ENCODE data around the gene PPP2R5C. TPM values are rescaled to one million over a fixed set of nuclear protein-coding genes. Genes with fewer than 3 reads are reported as not detected.

PPP2R5C gene
- total RNA-seq, 1 experiment from 2014 or later, result 89.9 TPM

- H3K36me3 Mint-ChIP-seq, result no peaks in the 10 kb centered on the region; the same call in 1 of the 2 replicates
- no peaks in the 10 kb centered on the region for H3K4me1 Mint-ChIP-seq
- no peaks in the 10 kb centered on the region for H3K27me3 Mint-ChIP-seq (ENCODE audit: low read depth)
- H3K9me3 Mint-ChIP-seq, result no peaks in the 10 kb centered on the region
- TF ChIP-seq ZNF138 (CRISPR knock-in tag; conservative IDR thresholded peaks at IDR 0.05) (no peak), RELA (CRISPR knock-in tag; IDR thresholded peaks at IDR 0.05; ENCODE audit: borderline replicate concordance) (no peak), IRF2 (CRISPR knock-in tag; IDR thresholded peaks at IDR 0.05; ENCODE audit: borderline replicate concordance, low read depth) (no peak), GABPB1 (CRISPR knock-in tag; IDR thresholded peaks at IDR 0.05) (no peak), FOXP1 (CRISPR knock-in tag; IDR thresholded peaks at IDR 0.05; ENCODE audit: borderline replicate concordance) (no peak), ZNF281 (CRISPR knock-in tag; IDR thresholded peaks at IDR 0.05) (no peak), ATF2 (CRISPR knock-in tag; IDR thresholded peaks at IDR 0.05; ENCODE audit: borderline replicate concordance, low read depth) (no peak), ZNF423 (CRISPR knock-in tag; IDR thresholded peaks at IDR 0.05) (no peak), NFATC4 (CRISPR knock-in tag; IDR thresholded peaks at IDR 0.05) (no peak), SOX15 (CRISPR knock-in tag; IDR thresholded peaks at IDR 0.05) (no peak), MYBL2 (CRISPR knock-in tag; IDR thresholded peaks at IDR 0.05) (no peak)
- TF ChIP-seq, protein P1, sequence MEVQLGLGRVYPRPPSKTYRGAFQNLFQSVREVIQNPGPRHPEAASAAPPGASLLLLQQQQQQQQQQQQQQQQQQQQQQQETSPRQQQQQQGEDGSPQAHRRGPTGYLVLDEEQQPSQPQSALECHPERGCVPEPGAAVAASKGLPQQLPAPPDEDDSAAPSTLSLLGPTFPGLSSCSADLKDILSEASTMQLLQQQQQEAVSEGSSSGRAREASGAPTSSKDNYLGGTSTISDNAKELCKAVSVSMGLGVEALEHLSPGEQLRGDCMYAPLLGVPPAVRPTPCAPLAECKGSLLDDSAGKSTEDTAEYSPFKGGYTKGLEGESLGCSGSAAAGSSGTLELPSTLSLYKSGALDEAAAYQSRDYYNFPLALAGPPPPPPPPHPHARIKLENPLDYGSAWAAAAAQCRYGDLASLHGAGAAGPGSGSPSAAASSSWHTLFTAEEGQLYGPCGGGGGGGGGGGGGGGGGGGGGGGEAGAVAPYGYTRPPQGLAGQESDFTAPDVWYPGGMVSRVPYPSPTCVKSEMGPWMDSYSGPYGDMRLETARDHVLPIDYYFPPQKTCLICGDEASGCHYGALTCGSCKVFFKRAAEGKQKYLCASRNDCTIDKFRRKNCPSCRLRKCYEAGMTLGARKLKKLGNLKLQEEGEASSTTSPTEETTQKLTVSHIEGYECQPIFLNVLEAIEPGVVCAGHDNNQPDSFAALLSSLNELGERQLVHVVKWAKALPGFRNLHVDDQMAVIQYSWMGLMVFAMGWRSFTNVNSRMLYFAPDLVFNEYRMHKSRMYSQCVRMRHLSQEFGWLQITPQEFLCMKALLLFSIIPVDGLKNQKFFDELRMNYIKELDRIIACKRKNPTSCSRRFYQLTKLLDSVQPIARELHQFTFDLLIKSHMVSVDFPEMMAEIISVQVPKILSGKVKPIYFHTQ (CRISPR knock-in tag; IDR thresholded peaks at IDR 0.05), result no peak
- TF ChIP-seq, protein P2, sequence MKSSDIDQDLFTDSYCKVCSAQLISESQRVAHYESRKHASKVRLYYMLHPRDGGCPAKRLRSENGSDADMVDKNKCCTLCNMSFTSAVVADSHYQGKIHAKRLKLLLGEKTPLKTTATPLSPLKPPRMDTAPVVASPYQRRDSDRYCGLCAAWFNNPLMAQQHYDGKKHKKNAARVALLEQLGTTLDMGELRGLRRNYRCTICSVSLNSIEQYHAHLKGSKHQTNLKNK (CRISPR knock-in tag; IDR thresholded peaks at IDR 0.05), result no peak
- TF ChIP-seq, protein P3, sequence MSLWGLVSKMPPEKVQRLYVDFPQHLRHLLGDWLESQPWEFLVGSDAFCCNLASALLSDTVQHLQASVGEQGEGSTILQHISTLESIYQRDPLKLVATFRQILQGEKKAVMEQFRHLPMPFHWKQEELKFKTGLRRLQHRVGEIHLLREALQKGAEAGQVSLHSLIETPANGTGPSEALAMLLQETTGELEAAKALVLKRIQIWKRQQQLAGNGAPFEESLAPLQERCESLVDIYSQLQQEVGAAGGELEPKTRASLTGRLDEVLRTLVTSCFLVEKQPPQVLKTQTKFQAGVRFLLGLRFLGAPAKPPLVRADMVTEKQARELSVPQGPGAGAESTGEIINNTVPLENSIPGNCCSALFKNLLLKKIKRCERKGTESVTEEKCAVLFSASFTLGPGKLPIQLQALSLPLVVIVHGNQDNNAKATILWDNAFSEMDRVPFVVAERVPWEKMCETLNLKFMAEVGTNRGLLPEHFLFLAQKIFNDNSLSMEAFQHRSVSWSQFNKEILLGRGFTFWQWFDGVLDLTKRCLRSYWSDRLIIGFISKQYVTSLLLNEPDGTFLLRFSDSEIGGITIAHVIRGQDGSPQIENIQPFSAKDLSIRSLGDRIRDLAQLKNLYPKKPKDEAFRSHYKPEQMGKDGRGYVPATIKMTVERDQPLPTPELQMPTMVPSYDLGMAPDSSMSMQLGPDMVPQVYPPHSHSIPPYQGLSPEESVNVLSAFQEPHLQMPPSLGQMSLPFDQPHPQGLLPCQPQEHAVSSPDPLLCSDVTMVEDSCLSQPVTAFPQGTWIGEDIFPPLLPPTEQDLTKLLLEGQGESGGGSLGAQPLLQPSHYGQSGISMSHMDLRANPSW (CRISPR knock-in tag; conservative IDR thresholded peaks at IDR 0.05; ENCODE audit: low read depth), result no peak
- H3K4me3 Mint-ChIP-seq, result no peak overlapping the region
- H3K27ac Mint-ChIP-seq, result no peak overlapping the region
- no peak for DNase-seq (ENCODE audit: low spot score)
- no peak for ATAC-seq
- ChIA-PET POLR2A (no interaction called here), CTCF (interaction anchor here (0.6 kb wide), 1 partner anchor 96 kb away, joined by 4 read pairs; no protein-coding TSS in a partner anchor)
These were observed 106.3 kb downstream of the PPP2R5C start for GRCh38 chr14:101867854-101868253.

DNA sequence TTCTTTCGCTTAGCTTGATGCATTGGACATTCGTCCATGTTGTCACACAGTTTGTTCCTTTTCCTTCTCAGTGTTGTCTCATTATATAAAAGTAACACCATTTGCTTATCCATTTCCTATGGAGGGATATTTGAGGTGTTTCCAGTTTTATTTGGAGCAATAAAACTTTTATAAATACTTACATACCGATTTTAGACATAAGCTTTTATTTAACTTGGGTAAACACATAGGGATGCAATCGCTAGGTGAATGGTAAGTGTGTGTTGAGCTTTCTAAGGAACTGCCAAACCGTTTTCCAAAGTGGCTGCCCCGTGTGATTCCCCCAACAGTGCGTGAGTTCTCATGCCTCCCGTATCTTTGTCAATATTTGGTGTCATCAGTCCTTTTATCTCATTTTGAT, 107.7 kb downstream of the PPP2R5C start:
- no peaks in the 10 kb centered on the region for H3K9me3 Mint-ChIP-seq
- H3K4me3 Mint-ChIP-seq, result no peak overlapping the region
- H3K4me1 Mint-ChIP-seq, result no peaks in the 10 kb centered on the region
- ATAC-seq (no peak), DNase-seq (ENCODE audit: low spot score) (no peak)
- H3K36me3 Mint-ChIP-seq, result no peaks in the 10 kb centered on the region; the same call in 1 of the 2 replicates
- POLR2A ChIA-PET, result no interaction called here
- H3K27me3 Mint-ChIP-seq (ENCODE audit: low read depth), result no peaks in the 10 kb centered on the region
- no peak overlapping the region for H3K27ac Mint-ChIP-seq
- CTCF ChIA-PET, result interaction anchor here (1.1 kb wide), 1 partner anchor 98 kb away, joined by 4 read pairs; no protein-coding TSS in a partner anchor
- TF ChIP-seq, protein P4, sequence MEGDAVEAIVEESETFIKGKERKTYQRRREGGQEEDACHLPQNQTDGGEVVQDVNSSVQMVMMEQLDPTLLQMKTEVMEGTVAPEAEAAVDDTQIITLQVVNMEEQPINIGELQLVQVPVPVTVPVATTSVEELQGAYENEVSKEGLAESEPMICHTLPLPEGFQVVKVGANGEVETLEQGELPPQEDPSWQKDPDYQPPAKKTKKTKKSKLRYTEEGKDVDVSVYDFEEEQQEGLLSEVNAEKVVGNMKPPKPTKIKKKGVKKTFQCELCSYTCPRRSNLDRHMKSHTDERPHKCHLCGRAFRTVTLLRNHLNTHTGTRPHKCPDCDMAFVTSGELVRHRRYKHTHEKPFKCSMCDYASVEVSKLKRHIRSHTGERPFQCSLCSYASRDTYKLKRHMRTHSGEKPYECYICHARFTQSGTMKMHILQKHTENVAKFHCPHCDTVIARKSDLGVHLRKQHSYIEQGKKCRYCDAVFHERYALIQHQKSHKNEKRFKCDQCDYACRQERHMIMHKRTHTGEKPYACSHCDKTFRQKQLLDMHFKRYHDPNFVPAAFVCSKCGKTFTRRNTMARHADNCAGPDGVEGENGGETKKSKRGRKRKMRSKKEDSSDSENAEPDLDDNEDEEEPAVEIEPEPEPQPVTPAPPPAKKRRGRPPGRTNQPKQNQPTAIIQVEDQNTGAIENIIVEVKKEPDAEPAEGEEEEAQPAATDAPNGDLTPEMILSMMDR (IDR thresholded peaks at IDR 0.05), result no peak
- TF ChIP-seq ZNF121 (CRISPR knock-in tag; IDR thresholded peaks at IDR 0.05) (no peak), ATF6 (CRISPR knock-in tag; IDR thresholded peaks at IDR 0.05) (no peak), ZNF138 (CRISPR knock-in tag; conservative IDR thresholded peaks at IDR 0.05) (no peak)

All from WTC11 (cell line).